Activated CD4-positive, alpha-beta memory T cell treated with anti-CD3 and anti-CD28 coated beads, Interleukin-2, amount 10 ng/mL, durations not matched to agents 7 days and 5 days (primary cell): ENCODE measurements around the gene CDC5L. TPM values are rescaled to one million over a fixed set of nuclear protein-coding genes. Genes with fewer than 3 reads are reported as not detected.

Experiments
- CTCF ChIA-PET: fragments of 350-600 bp; sonication (Branson Sonifier 250); formaldehyde crosslinking; loops from one replicate; lab custom pipeline; 2021; ENCODE audit warnings: antibody characterized with exemption, inconsistent platforms; lab: Charles Lee
- POLR2A ChIA-PET: fragments of 350-600 bp; sonication (Branson Sonifier 250); formaldehyde crosslinking; loops from one replicate; lab custom pipeline; 2021; ENCODE audit warnings: antibody characterized with exemption; lab: Charles Lee
- DNase-seq: peaks from one replicate; pipeline ENCODE4 v3.0.0-alpha.2; 2020
- H3K27ac Mint-ChIP-seq: one replicate; pipeline ENCODE4 v1.8.0; 2021; ENCODE audit warnings: mild to moderate bottlenecking, mixed read lengths
- H3K27me3 Mint-ChIP-seq: one replicate; pipeline ENCODE4 v1.8.0; 2021; ENCODE audit warnings: mixed read lengths
- H3K36me3 Mint-ChIP-seq: one replicate; pipeline ENCODE4 v1.8.0; 2021; ENCODE audit warnings: low read depth, mixed read lengths
- H3K4me1 Mint-ChIP-seq: one replicate; pipeline ENCODE4 v1.8.0; 2021; ENCODE audit warnings: mixed read lengths
- H3K4me3 Mint-ChIP-seq: one replicate; pipeline ENCODE4 v1.8.0; 2021; ENCODE audit warnings: mild to moderate bottlenecking, mixed read lengths
- H3K9me3 Mint-ChIP-seq: one replicate; pipeline ENCODE4 v1.8.0; 2021; ENCODE audit warnings: mixed read lengths
- total RNA-seq, 2 experiments: library from RNA; stranded (reverse); gene quantifications; one replicate each; pipeline ENCODE4 v1.2.3, GENCODE V29; 2021

CDC5L gene
- total RNA-seq, 2 experiments from 2014 or later, result 23.8 to 24.2 TPM

- Mint-ChIP-seq H3K9me3 (no peaks in the 10 kb centered on the region), H3K4me1 (no peaks in the 10 kb centered on the region), H3K36me3 (no peaks in the 10 kb centered on the region), H3K27ac (no peak overlapping the region), H3K27me3 (peaks cover 11% of the 10 kb centered on the region), H3K4me3 (no peak overlapping the region)
- no peak for DNase-seq
- ChIA-PET POLR2A (no interaction called here), CTCF (interaction anchor here (2.3 kb wide), 1 partner anchor 12 kb away, joined by 10 read pairs; no protein-coding TSS in a partner anchor)
These were observed 100.1 kb downstream of the CDC5L start for GRCh38 chr6:44487586-44487985.

DNA sequence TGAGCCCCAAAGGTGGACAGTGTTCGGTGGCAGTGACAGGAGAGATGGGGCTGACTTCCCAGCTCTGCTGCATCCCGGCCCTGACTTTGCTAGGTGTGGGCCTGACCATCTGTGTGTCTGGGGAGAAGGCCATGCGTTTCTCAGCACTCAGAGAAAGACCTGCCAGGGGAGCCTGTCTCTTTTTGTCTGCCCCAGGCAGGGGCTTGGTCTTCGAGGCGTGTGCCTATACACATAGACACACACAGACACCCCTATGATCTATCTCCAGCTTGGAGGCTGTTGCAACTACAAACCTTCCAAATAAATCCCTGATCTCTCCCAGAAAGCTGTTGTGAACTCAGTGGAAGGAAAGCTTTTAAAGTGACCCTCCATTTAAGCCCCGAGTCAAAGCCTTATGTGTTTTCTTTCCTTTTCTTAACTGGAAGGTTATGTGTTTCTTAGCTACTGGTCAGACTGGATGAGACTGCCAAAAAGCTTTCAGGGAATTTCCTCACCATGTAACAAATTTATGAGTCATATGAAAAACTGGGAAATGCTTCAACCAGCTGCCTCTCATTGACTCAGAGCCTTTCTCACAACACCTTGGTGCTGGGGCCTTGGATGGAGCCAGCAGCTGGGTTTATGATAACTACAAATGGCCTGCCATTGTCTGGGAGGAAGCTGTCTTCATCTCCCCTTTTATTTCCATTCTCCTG is 102.6 kb downstream of the CDC5L start:
- no peak overlapping the region for H3K27ac Mint-ChIP-seq
- H3K9me3 Mint-ChIP-seq, result no peaks in the 10 kb centered on the region
- ChIA-PET CTCF (interaction anchor here (0.7 to 1.5 kb wide), 2 partner anchors 15 to 20 kb away, joined by 6 to 9 read pairs; no protein-coding TSS in a partner anchor), POLR2A (no interaction called here)
- no peaks in the 10 kb centered on the region for H3K4me1 Mint-ChIP-seq
- H3K36me3 Mint-ChIP-seq, result no peaks in the 10 kb centered on the region
- DNase-seq, result no peak
- H3K27me3 Mint-ChIP-seq, result peaks cover 15% of the 10 kb centered on the region
- H3K4me3 Mint-ChIP-seq, result no peak overlapping the region

- no peaks in the 10 kb centered on the region for H3K36me3 Mint-ChIP-seq
- H3K27me3 Mint-ChIP-seq, result peaks cover 7% of the 10 kb centered on the region
- H3K4me1 Mint-ChIP-seq, result no peaks in the 10 kb centered on the region
- no peaks in the 10 kb centered on the region for H3K9me3 Mint-ChIP-seq
- H3K4me3 Mint-ChIP-seq, result no peak overlapping the region
- POLR2A ChIA-PET, result no interaction called here
- no peak for DNase-seq
- CTCF ChIA-PET, result interaction anchor here (1.3 kb wide), 1 partner anchor 17 kb away, joined by 3 read pairs; no protein-coding TSS in a partner anchor
- no peak overlapping the region for H3K27ac Mint-ChIP-seq
These were observed 105.6 kb downstream of the CDC5L start for GRCh38 chr6:44493132-44493531.

DNA sequence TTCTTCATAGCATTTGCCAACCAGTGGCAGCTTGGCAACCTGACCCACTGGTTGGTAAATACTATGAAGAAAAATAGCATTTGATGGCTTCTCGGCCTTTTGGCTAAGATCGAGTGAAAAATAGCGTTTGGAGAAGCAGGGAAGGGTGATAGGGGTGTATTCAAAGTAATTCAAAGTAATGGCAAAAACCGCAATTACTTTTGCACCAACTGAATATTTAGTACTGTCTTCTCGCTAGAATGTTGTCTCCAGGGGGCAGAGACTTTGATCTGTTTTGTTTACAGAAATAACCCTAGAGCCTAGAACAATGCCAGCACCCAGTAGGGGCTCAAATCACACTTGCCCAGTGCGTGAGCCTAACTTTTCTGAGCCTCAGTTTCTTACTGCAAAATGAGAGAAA is 106.1 kb downstream of the CDC5L start:
- no peaks in the 10 kb centered on the region for H3K36me3 Mint-ChIP-seq

DNA sequence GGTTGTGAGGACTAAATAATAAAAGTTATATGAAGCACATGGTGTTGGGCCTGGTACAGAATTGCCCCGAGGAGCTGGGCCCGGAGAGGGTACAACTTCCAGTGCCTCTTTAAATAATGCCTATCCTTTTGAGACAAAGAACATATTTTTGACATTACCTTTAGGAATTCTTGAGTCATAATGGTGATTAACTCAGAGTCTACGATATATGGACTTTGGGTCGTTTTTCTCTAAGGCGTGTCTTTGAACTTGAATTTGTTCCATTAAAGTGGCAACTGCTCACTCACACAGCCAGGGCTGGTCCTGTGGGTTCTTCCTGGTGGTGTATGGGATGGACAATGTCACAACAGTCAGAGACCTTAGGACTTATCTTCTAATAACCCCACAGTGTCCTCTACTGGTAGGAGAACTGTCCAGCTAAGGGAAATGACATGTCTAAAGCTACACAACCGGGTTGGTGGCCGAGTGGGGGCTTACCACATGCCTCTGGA is 106.5 kb downstream of the CDC5L start:
- ChIA-PET CTCF (interaction anchor here (1.0 kb wide), 1 partner anchor 19 kb away, joined by 6 read pairs; no protein-coding TSS in a partner anchor), POLR2A (no interaction called here)
- Mint-ChIP-seq H3K36me3 (no peaks in the 10 kb centered on the region), H3K4me1 (no peaks in the 10 kb centered on the region), H3K9me3 (no peaks in the 10 kb centered on the region), H3K4me3 (no peak overlapping the region), H3K27me3 (peaks cover 4% of the 10 kb centered on the region), H3K27ac (no peak overlapping the region)
- DNase-seq, result no peak

More for the DNA sequence above, 106.1 kb downstream of the CDC5L start:
- POLR2A ChIA-PET, result no interaction called here
- CTCF ChIA-PET, result no interaction called here
- no peak overlapping the region for H3K4me3 Mint-ChIP-seq
- H3K4me1 Mint-ChIP-seq, result no peaks in the 10 kb centered on the region
- H3K9me3 Mint-ChIP-seq, result no peaks in the 10 kb centered on the region
- peaks cover 4% of the 10 kb centered on the region for H3K27me3 Mint-ChIP-seq
- no peak overlapping the region for H3K27ac Mint-ChIP-seq
- no peak for DNase-seq

DNA sequence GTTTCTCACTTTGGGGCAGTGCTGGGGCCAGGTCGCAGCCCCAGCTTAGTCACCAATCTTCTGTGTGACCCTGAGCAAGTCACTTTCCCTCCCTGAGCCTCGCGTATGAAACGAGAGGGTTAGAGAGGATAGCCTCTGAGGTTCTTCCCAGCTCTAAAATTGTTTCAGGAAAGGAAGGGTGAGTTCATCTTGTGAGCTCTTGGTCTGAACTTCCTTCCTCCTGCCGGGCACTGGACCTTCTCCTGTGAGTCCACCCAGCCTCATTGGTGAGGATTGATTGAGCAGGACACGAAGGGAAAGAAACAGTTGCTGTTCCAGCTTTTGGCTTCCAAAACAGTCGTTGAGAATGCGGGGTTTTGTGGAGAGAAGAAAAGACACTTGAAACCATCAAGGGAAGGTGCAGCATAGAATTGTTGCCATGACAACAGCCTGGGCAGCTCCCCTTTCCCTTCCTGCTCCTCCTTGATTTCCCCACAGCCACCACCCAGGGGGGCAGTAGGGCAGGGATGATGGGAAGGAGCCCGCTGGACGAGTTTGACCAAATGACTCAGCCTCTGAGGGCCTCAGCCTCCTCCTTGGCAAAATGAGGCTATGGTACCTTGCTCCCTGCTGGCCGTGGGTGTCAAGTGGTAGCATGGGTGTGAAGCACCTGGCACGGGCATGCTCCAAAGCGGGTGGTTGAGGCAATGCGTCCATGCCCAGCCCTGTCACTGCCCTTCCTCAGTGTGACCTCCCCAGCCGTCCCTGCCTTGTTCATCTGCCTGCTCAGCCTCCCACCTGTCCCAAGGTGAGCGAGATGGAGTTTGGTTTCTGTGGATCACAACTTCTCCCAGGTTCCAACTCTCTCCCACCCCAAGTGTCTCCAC is 107.8 kb downstream of the CDC5L start:
- peaks cover 4% of the 10 kb centered on the region for H3K27me3 Mint-ChIP-seq
- H3K4me1 Mint-ChIP-seq, result no peaks in the 10 kb centered on the region
- POLR2A ChIA-PET, result no interaction called here
- H3K4me3 Mint-ChIP-seq, result no peak overlapping the region
- no peak overlapping the region for H3K27ac Mint-ChIP-seq
- no peak for DNase-seq
- CTCF ChIA-PET, result interaction anchor here (1.0 kb wide), 1 partner anchor 20 kb away, joined by 6 read pairs; no protein-coding TSS in a partner anchor
- no peaks in the 10 kb centered on the region for H3K9me3 Mint-ChIP-seq
- H3K36me3 Mint-ChIP-seq, result no peaks in the 10 kb centered on the region

GRCh38 chr6:44496665-44497369 is 109.3 kb downstream of the CDC5L start:
- Mint-ChIP-seq H3K4me1 (no peaks in the 10 kb centered on the region), H3K36me3 (no peaks in the 10 kb centered on the region), H3K9me3 (no peaks in the 10 kb centered on the region), H3K27me3 (peaks cover 4% of the 10 kb centered on the region), H3K4me3 (no peak overlapping the region), H3K27ac (no peak overlapping the region)
- DNase-seq, result no peak
- POLR2A ChIA-PET, result no interaction called here
- CTCF ChIA-PET, result no interaction called here

DNA sequence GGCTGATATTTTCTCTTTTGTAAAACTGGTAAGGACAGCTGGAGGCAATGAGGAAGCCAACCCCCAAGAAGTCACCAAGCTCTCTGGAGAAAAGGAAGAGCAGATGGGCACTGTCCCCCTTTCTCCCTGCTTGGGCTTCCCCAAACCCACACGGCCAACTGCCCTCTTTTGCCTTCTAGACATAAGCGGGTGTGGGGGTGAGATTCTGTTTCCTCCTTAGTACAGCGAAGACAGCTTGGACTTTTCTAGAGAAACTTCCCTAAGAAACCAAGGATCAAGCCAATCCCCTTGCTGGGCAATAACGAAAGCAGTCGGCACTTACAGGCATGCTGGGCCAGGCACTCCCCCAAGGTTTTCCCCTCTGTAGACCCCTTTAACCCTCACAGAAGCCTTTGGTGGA is 110.3 kb downstream of the CDC5L start:
- Mint-ChIP-seq H3K9me3 (no peaks in the 10 kb centered on the region), H3K27me3 (peaks cover 4% of the 10 kb centered on the region), H3K36me3 (no peaks in the 10 kb centered on the region), H3K4me3 (no peak overlapping the region), H3K4me1 (no peaks in the 10 kb centered on the region), H3K27ac (no peak overlapping the region)
- POLR2A ChIA-PET, result no interaction called here
- no peak for DNase-seq
- CTCF ChIA-PET, result no interaction called here

DNA sequence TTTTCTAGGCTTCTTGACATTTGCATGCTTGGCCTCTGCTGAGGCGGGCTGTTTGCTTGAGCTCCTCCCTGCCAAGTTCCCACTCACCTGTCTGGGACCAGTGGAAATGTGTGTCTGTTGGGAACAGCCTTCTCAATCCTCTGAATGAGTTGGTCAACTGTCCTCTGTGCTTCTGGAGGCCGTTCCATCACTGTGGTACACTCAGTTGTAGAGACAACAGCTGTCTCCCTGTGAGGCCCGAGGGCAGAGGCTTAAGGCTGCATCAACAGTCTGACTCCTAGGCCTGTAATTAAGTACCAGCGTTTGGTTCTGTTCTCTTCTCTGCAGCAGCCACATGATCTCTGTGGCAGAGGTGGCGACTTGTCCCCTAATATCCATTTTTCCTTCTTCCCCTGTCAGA is 110.9 kb downstream of the CDC5L start:
- peaks cover 6% of the 10 kb centered on the region for H3K27me3 Mint-ChIP-seq
- no peaks in the 10 kb centered on the region for H3K4me1 Mint-ChIP-seq
- POLR2A ChIA-PET, result no interaction called here
- no peak for DNase-seq
- CTCF ChIA-PET, result no interaction called here
- no peaks in the 10 kb centered on the region for H3K9me3 Mint-ChIP-seq
- H3K36me3 Mint-ChIP-seq, result no peaks in the 10 kb centered on the region
- H3K27ac Mint-ChIP-seq, result no peak overlapping the region
- no peak overlapping the region for H3K4me3 Mint-ChIP-seq

GRCh38 chr6:44499609-44500008 is 112.1 kb downstream of the CDC5L start:
- no peaks in the 10 kb centered on the region for H3K9me3 Mint-ChIP-seq
- no peaks in the 10 kb centered on the region for H3K36me3 Mint-ChIP-seq
- ChIA-PET POLR2A (no interaction called here), CTCF (interaction anchor here (0.6 kb wide), 1 partner anchor 34 kb away, joined by 3 read pairs; no protein-coding TSS in a partner anchor)
- DNase-seq, result no peak
- peaks cover 3% of the 10 kb centered on the region for H3K27me3 Mint-ChIP-seq
- H3K4me1 Mint-ChIP-seq, result no peaks in the 10 kb centered on the region
- H3K4me3 Mint-ChIP-seq, result no peak overlapping the region
- no peak overlapping the region for H3K27ac Mint-ChIP-seq
